ENCODE results near the gene COX10. TPM values are rescaled to one million over a fixed set of nuclear protein-coding genes. Genes with fewer than 3 reads are reported as not detected.
"Not testable (repeated sequence)": the region's sequence is repeated elsewhere in the genome, so short reads cannot be mapped to it uniquely, and the experiment has no call there.

The COX10 gene
- total RNA-seq, 1 donor from 2014 or later = 41.7 TPM

- Mint-ChIP-seq H3K27me3 (ENCODE audit: insufficient read depth) (no peaks in the 10 kb centered on the region), H3K4me1 (ENCODE audit: low read depth) (peaks cover 18% of the 10 kb centered on the region), H3K27ac (peak overlapping the region; percentile 23), H3K9me3 (peaks cover 28% of the 10 kb centered on the region), H3K36me3 (ENCODE audit: low read depth) (peaks cover 43% of the 10 kb centered on the region), H3K4me3 (no peak overlapping the region)
- DNase-seq (ENCODE audit: low spot score) = no peak
- intact Hi-C loops (cut with micrococcal nuclease) = no loop called here
Observed at GRCh38 chr17:14169287-14169686, 100.0 kb downstream of the COX10 start.

- H3K36me3 Mint-ChIP-seq (ENCODE audit: low read depth) = peaks cover 43% of the 10 kb centered on the region
- intact Hi-C loops (cut with micrococcal nuclease) = no loop called here
Observed at GRCh38 chr17:14169901-14170300, 100.6 kb downstream of the COX10 start.

GRCh38 chr17:14176989-14177388 lies 107.7 kb downstream of the COX10 start:
- not testable (repeated sequence) for H3K27ac Mint-ChIP-seq

More at GRCh38 chr17:14169901-14170300, 100.6 kb downstream of the COX10 start:
- DNase-seq (ENCODE audit: low spot score) = no peak
- Mint-ChIP-seq H3K27me3 (ENCODE audit: insufficient read depth) (no peaks in the 10 kb centered on the region), H3K27ac (no peak overlapping the region), H3K9me3 (peaks cover 28% of the 10 kb centered on the region), H3K4me3 (no peak overlapping the region), H3K4me1 (ENCODE audit: low read depth) (peaks cover 18% of the 10 kb centered on the region)

GRCh38 chr17:14177801-14178200 lies 108.5 kb downstream of the COX10 start:
- H3K4me3 Mint-ChIP-seq; H3K9me3 Mint-ChIP-seq; H3K27ac Mint-ChIP-seq; DNase-seq (ENCODE audit: low spot score); H3K27me3 Mint-ChIP-seq (ENCODE audit: insufficient read depth); H3K4me1 Mint-ChIP-seq (ENCODE audit: low read depth); intact Hi-C loops (cut with micrococcal nuclease): not testable (repeated sequence)
- H3K36me3 Mint-ChIP-seq (ENCODE audit: low read depth) = peaks cover 16% of the 10 kb centered on the region

More at GRCh38 chr17:14176989-14177388, 107.7 kb downstream of the COX10 start:
- peaks cover 18% of the 10 kb centered on the region for H3K36me3 Mint-ChIP-seq (ENCODE audit: low read depth)
- H3K27me3 Mint-ChIP-seq (ENCODE audit: insufficient read depth); H3K4me3 Mint-ChIP-seq; intact Hi-C loops (cut with micrococcal nuclease); DNase-seq (ENCODE audit: low spot score); H3K9me3 Mint-ChIP-seq; H3K4me1 Mint-ChIP-seq (ENCODE audit: low read depth): not testable (repeated sequence)

DNA sequence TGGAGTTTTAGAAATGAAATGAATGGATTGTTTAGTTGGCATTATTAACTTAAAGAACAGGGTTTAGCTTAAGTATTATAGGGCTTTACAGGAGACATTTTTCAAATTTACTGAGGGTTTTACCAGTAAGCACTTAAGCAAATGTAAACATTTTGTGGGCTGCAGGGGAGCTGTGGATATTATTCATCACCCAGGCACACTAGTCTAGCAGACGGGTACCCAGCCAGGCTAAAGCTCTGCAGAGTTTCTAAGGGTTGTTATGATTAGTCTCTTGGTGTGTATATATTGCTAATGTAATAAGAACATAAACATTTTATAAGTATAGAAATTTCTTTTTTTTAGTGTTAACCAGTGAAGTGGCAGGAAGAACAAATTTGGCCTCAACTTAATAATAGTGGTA lies 110.6 kb downstream of the COX10 start:
- DNase-seq (ENCODE audit: low spot score); H3K4me3 Mint-ChIP-seq; H3K27me3 Mint-ChIP-seq (ENCODE audit: insufficient read depth); H3K27ac Mint-ChIP-seq; intact Hi-C loops (cut with micrococcal nuclease); H3K4me1 Mint-ChIP-seq (ENCODE audit: low read depth); H3K9me3 Mint-ChIP-seq: not testable (repeated sequence)
- peaks cover 17% of the 10 kb centered on the region for H3K36me3 Mint-ChIP-seq (ENCODE audit: low read depth)

DNA sequence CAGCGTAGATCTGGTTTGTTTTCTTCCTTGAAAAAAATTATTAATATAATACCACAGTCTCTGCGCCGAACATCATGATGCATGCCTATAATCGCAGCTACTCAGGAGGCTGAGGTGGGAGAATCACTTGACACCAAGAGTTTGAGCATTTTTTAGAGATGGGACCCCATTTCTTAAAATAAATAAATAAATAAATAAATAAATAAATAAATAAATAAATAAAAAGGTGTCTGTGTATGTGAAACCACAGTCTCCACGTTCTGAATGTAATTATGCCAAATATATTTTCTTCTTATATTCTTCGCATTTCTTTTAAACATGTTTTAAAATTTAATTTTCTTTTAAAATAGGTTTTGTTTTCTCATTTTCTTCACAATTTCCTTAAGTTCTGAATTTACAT lies 112.8 kb downstream of the COX10 start:
- H3K4me3 Mint-ChIP-seq; H3K27me3 Mint-ChIP-seq (ENCODE audit: insufficient read depth); H3K4me1 Mint-ChIP-seq (ENCODE audit: low read depth); H3K27ac Mint-ChIP-seq; DNase-seq (ENCODE audit: low spot score); intact Hi-C loops (cut with micrococcal nuclease); H3K9me3 Mint-ChIP-seq: not testable (repeated sequence)
- peaks cover 15% of the 10 kb centered on the region for H3K36me3 Mint-ChIP-seq (ENCODE audit: low read depth)

DNA sequence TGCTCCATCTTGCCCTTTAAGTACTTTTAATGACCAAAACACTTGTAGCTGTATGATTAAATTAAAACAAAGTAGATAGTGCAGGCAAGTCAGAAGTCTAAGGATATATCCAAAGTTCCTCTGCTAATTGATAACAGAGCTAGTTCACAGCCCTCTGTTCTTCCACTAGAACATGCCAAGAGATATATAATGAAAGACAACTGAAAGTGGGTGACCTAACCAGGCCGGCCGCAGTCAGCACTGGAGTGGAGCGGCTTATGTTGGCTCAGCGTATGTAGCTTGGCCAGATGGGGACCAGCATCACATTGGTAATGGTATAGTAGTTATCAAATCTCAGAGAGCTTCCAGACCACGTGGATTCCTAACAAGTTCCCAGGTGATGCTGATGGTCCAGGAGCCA lies 115.2 kb downstream of the COX10 start:
- H3K4me3 Mint-ChIP-seq = not testable (repeated sequence)

GRCh38 chr17:14186443-14186842 lies 117.1 kb downstream of the COX10 start:
- DNase-seq (ENCODE audit: low spot score); H3K9me3 Mint-ChIP-seq; H3K27me3 Mint-ChIP-seq (ENCODE audit: insufficient read depth); intact Hi-C loops (cut with micrococcal nuclease); H3K4me3 Mint-ChIP-seq; H3K27ac Mint-ChIP-seq: not testable (repeated sequence)
- Mint-ChIP-seq H3K4me1 (ENCODE audit: low read depth) (peaks cover 27% of the 10 kb centered on the region), H3K36me3 (ENCODE audit: low read depth) (peaks cover 12% of the 10 kb centered on the region)

More for the DNA sequence above, 115.2 kb downstream of the COX10 start:
- DNase-seq (ENCODE audit: low spot score); H3K27ac Mint-ChIP-seq; H3K27me3 Mint-ChIP-seq (ENCODE audit: insufficient read depth); H3K9me3 Mint-ChIP-seq; intact Hi-C loops (cut with micrococcal nuclease): not testable (repeated sequence)
- H3K4me1 Mint-ChIP-seq (ENCODE audit: low read depth) = peaks cover 14% of the 10 kb centered on the region
- peaks cover 14% of the 10 kb centered on the region for H3K36me3 Mint-ChIP-seq (ENCODE audit: low read depth)

DNA sequence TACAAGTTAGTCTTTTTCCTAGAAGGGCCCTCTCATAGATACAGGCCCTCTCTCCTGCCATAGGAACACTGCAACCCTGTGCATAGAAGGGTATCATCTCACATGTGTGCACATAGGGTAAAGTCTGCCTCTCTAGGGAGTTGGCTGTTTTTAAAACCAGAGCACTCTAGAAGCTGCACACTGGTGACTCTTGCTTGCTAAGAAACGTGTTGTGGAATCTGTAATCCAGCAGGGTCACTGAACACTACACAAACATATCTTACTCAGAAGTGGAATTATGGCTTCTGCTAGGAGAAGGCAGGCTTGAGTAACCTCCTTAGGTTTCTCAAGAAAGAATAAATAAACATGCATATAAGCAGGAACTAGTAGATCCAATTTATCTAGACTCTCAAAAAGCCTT lies 121.5 kb downstream of the COX10 start:
- H3K36me3 Mint-ChIP-seq (ENCODE audit: low read depth) = peaks cover 13% of the 10 kb centered on the region
- H3K27ac Mint-ChIP-seq; H3K4me3 Mint-ChIP-seq; intact Hi-C loops (cut with micrococcal nuclease); H3K9me3 Mint-ChIP-seq; DNase-seq (ENCODE audit: low spot score); H3K27me3 Mint-ChIP-seq (ENCODE audit: insufficient read depth): not testable (repeated sequence)
- peaks cover 61% of the 10 kb centered on the region for H3K4me1 Mint-ChIP-seq (ENCODE audit: low read depth)

GRCh38 chr17:14191469-14191868 lies 122.2 kb downstream of the COX10 start:
- intact Hi-C loops (cut with micrococcal nuclease); DNase-seq (ENCODE audit: low spot score); H3K4me3 Mint-ChIP-seq; H3K9me3 Mint-ChIP-seq; H3K27me3 Mint-ChIP-seq (ENCODE audit: insufficient read depth); H3K27ac Mint-ChIP-seq: not testable (repeated sequence)
- Mint-ChIP-seq H3K36me3 (ENCODE audit: low read depth) (peaks cover 18% of the 10 kb centered on the region), H3K4me1 (ENCODE audit: low read depth) (peaks cover 63% of the 10 kb centered on the region)

GRCh38 chr17:14192039-14192438 lies 122.7 kb downstream of the COX10 start:
- DNase-seq (ENCODE audit: low spot score); H3K9me3 Mint-ChIP-seq; intact Hi-C loops (cut with micrococcal nuclease); H3K27me3 Mint-ChIP-seq (ENCODE audit: insufficient read depth): not testable (repeated sequence)
- Mint-ChIP-seq H3K4me3 (peak overlapping the region; percentile 53), H3K27ac (peak overlapping the region; percentile 83), H3K4me1 (ENCODE audit: low read depth) (peaks cover 65% of the 10 kb centered on the region), H3K36me3 (ENCODE audit: low read depth) (peaks cover 22% of the 10 kb centered on the region)

DNA sequence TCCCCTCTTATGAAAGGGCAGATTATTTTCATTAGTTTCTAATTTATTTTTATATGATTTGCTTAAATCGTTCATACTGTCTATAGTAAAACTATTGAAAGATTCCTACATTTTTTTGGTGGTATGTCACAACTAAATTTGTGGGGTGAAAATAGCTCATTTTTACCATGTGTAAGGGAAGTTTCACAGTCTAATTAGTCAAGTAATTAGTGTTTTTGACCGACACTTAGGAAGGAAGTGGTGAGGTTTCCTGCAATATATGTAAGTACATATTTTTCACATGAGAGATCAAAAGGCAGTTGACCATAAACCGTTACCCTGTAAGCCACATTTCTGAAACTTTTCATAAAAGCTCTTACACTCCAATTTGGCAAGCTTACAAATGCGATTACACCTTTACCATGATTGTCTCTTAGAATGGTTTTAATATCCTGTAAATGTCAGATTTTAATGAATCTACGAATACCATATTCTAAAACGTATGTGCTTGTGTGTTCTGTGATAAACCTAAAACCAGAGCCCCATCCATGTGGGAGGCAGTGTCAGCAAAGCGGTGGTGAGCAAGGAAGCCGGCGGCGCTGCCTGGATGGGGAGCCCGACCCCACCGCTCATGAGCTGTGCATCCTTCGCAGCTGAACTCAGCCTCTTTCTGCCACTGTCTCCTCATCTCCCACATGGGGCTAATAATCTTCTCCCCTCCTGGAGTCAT lies 123.5 kb downstream of the COX10 start:
- Mint-ChIP-seq H3K4me1 (ENCODE audit: low read depth) (peaks cover 73% of the 10 kb centered on the region), H3K27ac (peak overlapping the region; percentile 87), H3K4me3 (peak overlapping the region; percentile 54), H3K36me3 (ENCODE audit: low read depth) (peaks cover 22% of the 10 kb centered on the region)
- H3K27me3 Mint-ChIP-seq (ENCODE audit: insufficient read depth); H3K9me3 Mint-ChIP-seq; DNase-seq (ENCODE audit: low spot score); intact Hi-C loops (cut with micrococcal nuclease): not testable (repeated sequence)

GRCh38 chr17:14196377-14196997 lies 127.2 kb downstream of the COX10 start:
- intact Hi-C loops (cut with micrococcal nuclease) = no loop called here
- no peaks in the 10 kb centered on the region for H3K9me3 Mint-ChIP-seq
- H3K4me3 Mint-ChIP-seq = peak overlapping the region; percentile 73

More at GRCh38 chr17:14196377-14196997, 127.2 kb downstream of the COX10 start:
- Mint-ChIP-seq H3K4me1 (ENCODE audit: low read depth) (peaks cover 91% of the 10 kb centered on the region), H3K36me3 (ENCODE audit: low read depth) (peaks cover 29% of the 10 kb centered on the region), H3K27ac (peak overlapping the region; percentile 96), H3K27me3 (ENCODE audit: insufficient read depth) (no peaks in the 10 kb centered on the region)
- DNase-seq (ENCODE audit: low spot score) = no peak
